Fibroblast of villous mesenchyme (primary cell): ENCODE measurements around the gene MYBPC3. TPM values are rescaled to one million over a fixed set of nuclear protein-coding genes. Genes with fewer than 3 reads are reported as not detected.

Experiments
- DNase-seq: peaks from one replicate; pipeline ENCODE4 v3.0.0-alpha.2; 2010; ENCODE audit warnings: low read depth
- H3K4me3 ChIP-seq: 2 replicates; pipeline ENCODE4 v1.5.1; 2011; ENCODE audit warnings: low read depth, mild to moderate bottlenecking, low read length
- small RNA-seq: library from RNA; depleted of rRNA; stranded (forward); fragments of <200 nt; gene quantifications from one replicate; pipeline ENCODE3, GENCODE V24; 2012
- total RNA-seq: library from RNA; depleted of rRNA; stranded (reverse); fragments of >200 nt; gene quantifications from 2 replicates; pipeline ENCODE4 v1.2.3, GENCODE V29; 2012
- TF ChIP-seq, protein P1 (sequence below): IDR thresholded peaks from 2 replicates; pipeline ENCODE4 v1.5.1; 2012; ENCODE audit warnings: low read depth, mild to moderate bottlenecking, low read length; ENCODE audit not compliant: insufficient read depth

The MYBPC3 gene
- total RNA-seq, 1 donor: not detected

DNA sequence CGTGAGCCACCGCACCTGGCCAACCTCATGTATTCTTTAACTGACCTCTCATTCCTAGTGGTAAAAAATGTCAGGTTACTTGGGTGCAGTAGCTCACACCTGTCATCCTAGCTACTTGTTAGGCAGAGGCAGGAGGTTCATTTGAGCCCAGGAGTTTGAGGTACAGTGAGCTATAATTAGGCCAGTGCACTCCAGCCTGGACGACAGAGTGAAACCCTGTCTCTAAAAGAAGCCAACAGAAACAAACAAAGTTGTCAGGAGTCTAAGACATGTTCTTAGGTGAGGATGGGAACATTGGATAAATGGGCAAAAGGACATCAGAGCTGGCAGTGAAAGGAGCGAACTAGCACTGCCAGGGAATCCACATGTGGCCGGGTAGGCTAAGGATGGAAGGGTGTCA lies 64.4 kb downstream of the MYBPC3 start:
- TF ChIP-seq, protein P1, sequence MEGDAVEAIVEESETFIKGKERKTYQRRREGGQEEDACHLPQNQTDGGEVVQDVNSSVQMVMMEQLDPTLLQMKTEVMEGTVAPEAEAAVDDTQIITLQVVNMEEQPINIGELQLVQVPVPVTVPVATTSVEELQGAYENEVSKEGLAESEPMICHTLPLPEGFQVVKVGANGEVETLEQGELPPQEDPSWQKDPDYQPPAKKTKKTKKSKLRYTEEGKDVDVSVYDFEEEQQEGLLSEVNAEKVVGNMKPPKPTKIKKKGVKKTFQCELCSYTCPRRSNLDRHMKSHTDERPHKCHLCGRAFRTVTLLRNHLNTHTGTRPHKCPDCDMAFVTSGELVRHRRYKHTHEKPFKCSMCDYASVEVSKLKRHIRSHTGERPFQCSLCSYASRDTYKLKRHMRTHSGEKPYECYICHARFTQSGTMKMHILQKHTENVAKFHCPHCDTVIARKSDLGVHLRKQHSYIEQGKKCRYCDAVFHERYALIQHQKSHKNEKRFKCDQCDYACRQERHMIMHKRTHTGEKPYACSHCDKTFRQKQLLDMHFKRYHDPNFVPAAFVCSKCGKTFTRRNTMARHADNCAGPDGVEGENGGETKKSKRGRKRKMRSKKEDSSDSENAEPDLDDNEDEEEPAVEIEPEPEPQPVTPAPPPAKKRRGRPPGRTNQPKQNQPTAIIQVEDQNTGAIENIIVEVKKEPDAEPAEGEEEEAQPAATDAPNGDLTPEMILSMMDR: no peak
- no peak overlapping the region for H3K4me3 ChIP-seq
- DNase-seq: no peak

DNA sequence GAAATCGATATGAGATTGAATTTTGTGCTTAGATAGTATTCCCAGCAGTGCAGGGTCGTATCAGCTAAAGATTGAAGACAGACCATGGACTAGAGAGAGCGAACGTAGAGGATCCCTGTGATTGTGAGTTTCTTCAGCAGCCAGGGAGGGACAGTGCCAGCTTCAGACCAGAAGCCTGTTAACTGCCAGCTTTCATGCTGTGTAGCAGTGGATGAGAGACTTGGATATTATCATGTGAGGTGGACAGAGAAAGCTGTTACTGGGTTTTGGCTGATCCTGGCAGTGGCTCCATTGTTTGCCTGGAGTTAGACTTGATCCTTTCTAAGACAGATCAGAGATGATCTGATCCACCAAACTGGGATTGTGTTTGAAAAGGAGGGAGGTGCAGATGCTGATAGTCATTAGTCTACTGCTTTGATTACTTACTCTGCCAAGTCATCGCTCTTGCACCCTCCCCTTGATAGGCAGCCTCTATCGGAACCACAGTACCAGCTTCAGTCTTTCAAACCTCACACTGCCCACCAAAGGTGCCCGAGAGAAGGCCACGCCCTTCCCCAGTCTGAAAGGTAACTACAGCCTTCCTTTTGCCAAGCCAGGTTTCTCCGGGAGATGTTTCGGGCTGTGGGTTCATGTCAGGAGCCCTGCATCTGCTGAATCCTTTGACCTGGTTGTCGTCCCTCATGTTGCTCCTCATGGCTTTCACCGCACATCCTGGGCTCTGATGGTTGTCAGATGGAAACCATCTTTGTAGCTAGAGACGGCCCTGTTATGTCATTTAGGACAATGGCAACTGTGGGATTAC lies 66.3 kb downstream of the MYBPC3 start:
- TF ChIP-seq, protein P1: no peak
- no peak overlapping the region for H3K4me3 ChIP-seq
- no peak for DNase-seq

DNA sequence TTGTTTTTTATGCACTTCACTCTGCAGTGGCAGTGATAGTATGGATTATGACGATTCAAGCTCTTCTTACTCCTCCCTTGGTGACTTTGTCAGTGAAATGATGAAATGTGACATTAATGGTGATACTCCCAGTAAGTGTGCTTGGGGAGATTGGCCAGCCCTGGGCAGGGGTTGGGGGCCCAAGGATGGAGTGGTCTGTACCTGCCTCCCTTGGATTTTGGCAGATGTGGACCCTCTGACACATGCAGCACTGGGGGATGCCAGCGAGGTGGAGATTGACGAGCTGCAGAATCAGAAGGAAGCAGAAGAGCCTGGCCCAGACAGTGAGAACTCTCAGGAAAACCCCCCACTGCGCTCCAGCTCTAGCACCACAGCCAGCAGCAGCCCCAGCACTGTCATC lies 68.4 kb downstream of the MYBPC3 start:
- TF ChIP-seq, protein P1: no peak
- H3K4me3 ChIP-seq: no peak overlapping the region
- DNase-seq: no peak

DNA sequence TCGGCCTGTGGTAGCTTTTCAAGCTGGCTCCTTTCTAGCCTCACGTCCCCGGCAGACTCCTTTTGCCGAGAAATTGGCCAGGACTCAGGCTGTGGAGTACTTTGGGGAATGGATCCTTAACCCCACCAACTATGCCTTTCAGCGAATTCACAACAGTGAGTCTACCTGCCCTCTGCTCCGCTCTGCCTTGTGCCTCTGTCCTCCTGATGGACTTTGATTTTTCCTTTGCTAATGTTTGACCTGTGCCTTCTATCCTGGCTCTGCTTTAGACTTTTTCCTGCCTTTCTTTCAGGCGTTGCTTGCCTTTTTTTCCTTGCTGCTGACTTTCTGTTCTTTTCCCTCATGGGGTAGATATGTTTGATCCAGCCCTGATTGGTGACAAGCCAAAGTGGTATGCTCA lies 70.0 kb downstream of the MYBPC3 start:
- TF ChIP-seq, protein P1: no peak

More for the DNA sequence above, 70.0 kb downstream of the MYBPC3 start:
- H3K4me3 ChIP-seq: no peak overlapping the region
- DNase-seq: no peak

Small RNA genes within 50 kb of the gene (small RNA-seq; reads per million reads assigned to genes)
- not detected for gene MIR4487

Other genes with a start within 250 kb of the MYBPC3 start
- 101 and 112 TPM in 2 replicates for gene ARFGAP2, start 175.8 kb downstream of the MYBPC3 start, total RNA-seq
- 26.7 and 39.3 TPM in 2 replicates for gene PACSIN3, start 166.3 kb downstream of the MYBPC3 start, total RNA-seq
- 37.7 and 47.1 TPM in 2 replicates for gene DDB2, start 137.7 kb downstream of the MYBPC3 start, total RNA-seq
- 35.4 and 39.0 TPM in 2 replicates for gene ACP2, start 103.9 kb downstream of the MYBPC3 start, total RNA-seq
- gene NR1H3, start 94.7 kb downstream of the MYBPC3 start, total RNA-seq: 16.8 and 39.3 TPM in 2 replicates
- gene MADD, start 82.6 kb downstream of the MYBPC3 start, total RNA-seq: 20.3 and 27.2 TPM in 2 replicates
- gene SPI1, start 25.8 kb upstream of the MYBPC3 start, total RNA-seq: not detected in 2 replicates
- 73.0 and 83.4 TPM in 2 replicates for gene SLC39A13, start 55.9 kb upstream of the MYBPC3 start, total RNA-seq
- gene PSMC3, start 73.7 kb upstream of the MYBPC3 start, total RNA-seq: 150 and 163 TPM in 2 replicates
- under 0.01 and 0.43 TPM in 2 replicates for gene RAPSN, start 96.4 kb upstream of the MYBPC3 start, total RNA-seq
- gene CELF1, start 200.4 kb upstream of the MYBPC3 start, total RNA-seq: 124 and 128 TPM in 2 replicates
- 66.7 and 71.7 TPM in 2 replicates for gene PTPMT1, start 212.9 kb upstream of the MYBPC3 start, total RNA-seq
- gene KBTBD4, start 226.3 kb upstream of the MYBPC3 start, total RNA-seq: 18.7 and 24.2 TPM in 2 replicates
- gene NDUFS3, start 226.4 kb upstream of the MYBPC3 start, total RNA-seq: 66.1 and 70.5 TPM in 2 replicates
- not detected in 2 replicates for gene FAM180B, start 234.0 kb upstream of the MYBPC3 start, total RNA-seq
- 0.43 and 0.64 TPM in 2 replicates for gene C1QTNF4, start 241.7 kb upstream of the MYBPC3 start, total RNA-seq